Astrocyte (in vitro differentiated cells and primary cell): ENCODE results near the gene MAPKAPK5.

Experiments
- EZH2 ChIP-seq: IDR thresholded peaks from 2 replicates; pipeline ENCODE4 v1.6.1; 2012; ENCODE audit warnings: mild to moderate bottlenecking, low read length, inconsistent platforms; ENCODE audit not compliant: insufficient read depth
- TF ChIP-seq, protein P1 (sequence below): IDR thresholded peaks from 2 replicates; pipeline ENCODE4 v1.5.1; 2011; ENCODE audit warnings: low read depth, mild to moderate bottlenecking, inconsistent platforms, low read length, moderate library complexity; ENCODE audit not compliant: insufficient read depth

GRCh38 chr12:111819191-111820158 lies 22.6 kb upstream of the MAPKAPK5 start:
- TF ChIP-seq, protein P1, sequence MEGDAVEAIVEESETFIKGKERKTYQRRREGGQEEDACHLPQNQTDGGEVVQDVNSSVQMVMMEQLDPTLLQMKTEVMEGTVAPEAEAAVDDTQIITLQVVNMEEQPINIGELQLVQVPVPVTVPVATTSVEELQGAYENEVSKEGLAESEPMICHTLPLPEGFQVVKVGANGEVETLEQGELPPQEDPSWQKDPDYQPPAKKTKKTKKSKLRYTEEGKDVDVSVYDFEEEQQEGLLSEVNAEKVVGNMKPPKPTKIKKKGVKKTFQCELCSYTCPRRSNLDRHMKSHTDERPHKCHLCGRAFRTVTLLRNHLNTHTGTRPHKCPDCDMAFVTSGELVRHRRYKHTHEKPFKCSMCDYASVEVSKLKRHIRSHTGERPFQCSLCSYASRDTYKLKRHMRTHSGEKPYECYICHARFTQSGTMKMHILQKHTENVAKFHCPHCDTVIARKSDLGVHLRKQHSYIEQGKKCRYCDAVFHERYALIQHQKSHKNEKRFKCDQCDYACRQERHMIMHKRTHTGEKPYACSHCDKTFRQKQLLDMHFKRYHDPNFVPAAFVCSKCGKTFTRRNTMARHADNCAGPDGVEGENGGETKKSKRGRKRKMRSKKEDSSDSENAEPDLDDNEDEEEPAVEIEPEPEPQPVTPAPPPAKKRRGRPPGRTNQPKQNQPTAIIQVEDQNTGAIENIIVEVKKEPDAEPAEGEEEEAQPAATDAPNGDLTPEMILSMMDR: no peak
- TF ChIP-seq EZH2: no peak
